ENCODE measurements around the gene MANBA. TPM values are rescaled to one million over a fixed set of nuclear protein-coding genes. Genes with fewer than 3 reads are reported as not detected.

Gene MANBA
- total and polyA plus RNA-seq, 2 of the 13 experiments (the other 11 are each of a cell fraction or from before 2014, with no cell fraction given) = 11.7 to 33.3 TPM

- Histone ChIP-seq H3K4me3 (replicated peaks in 1 of 3; ENCODE audit: insufficient read depth in 1 of 3, low read depth in 2 of 3, low read length in 3 of 3) (no peak overlapping the region), H2AFZ (ENCODE audit: low read length) (no peak overlapping the region), H3K27ac (ENCODE audit: extremely low read length, insufficient read depth, low read length) (no peak overlapping the region), H3K27me3 (ENCODE audit: control insufficient read depth in 1 of 2, insufficient read depth in 2 of 2, low read length in 2 of 2) (no peaks in the 10 kb centered on the region; a peak in 1 of 5 replicates), H3K79me2 (ENCODE audit: insufficient read depth, low read length) (no peaks in the 10 kb centered on the region), H3K4me2 (ENCODE audit: low read depth, low read length) (no peak overlapping the region), H3K9ac (ENCODE audit: insufficient read depth, low read depth, low read length) (no peak overlapping the region), H3K36me3 (replicated peaks in 1 of 2; ENCODE audit: control insufficient read depth in 1 of 2, insufficient read depth in 2 of 2, low read length in 2 of 2) (peaks cover 0 to 6% of the 10 kb centered on the region in 2 experiments; a peak in 1 of 5 replicates), H4K20me1 (ENCODE audit: insufficient read depth, low read length) (no peaks in the 10 kb centered on the region), H3K9me3 (ENCODE audit: low read length) (no peaks in the 10 kb centered on the region), H3K4me1 (ENCODE audit: insufficient read depth, low read length) (no peaks in the 10 kb centered on the region)
- CTCF ChIA-PET (ENCODE audit: low intra/inter-chr PET ratio, low total read pairs) = no interaction called here
- no peak for DNase-seq (ENCODE audit: low spot score)
- no peak for ATAC-seq
- POLR2A ChIA-PET = no interaction called here
- FAIRE-seq = no peak
- intact Hi-C loops (cut with micrococcal nuclease; ENCODE audit: unreplicated experiment) (no loop called here), in situ Hi-C loops (cut with HindIII; ENCODE audit: extremely low pct_ligation_motif_present, low pct_unique_long_range_greater_than_20kb) (no loop called here)
- WGBS (ENCODE audit: low lambda C conversion rate) = 86% methylated on average over 4 of the region's 4 CpGs
- BruUV-seq (replicated peaks) = no TSS peak
- no peak for TF ChIP-seq ZNF883 (CRISPR knock-in tag; IDR thresholded peaks at IDR 0.05; ENCODE audit: not compliant biosample characterization)
- no peak for TF ChIP-seq ZNF503 (CRISPR knock-in tag; IDR thresholded peaks at IDR 0.05)
- no peak for TF ChIP-seq ZNF180 (CRISPR knock-in tag; IDR thresholded peaks at IDR 0.05; ENCODE audit: borderline replicate concordance, low read depth)
- TF ChIP-seq FOSL2 (CRISPR knock-in tag; IDR thresholded peaks at IDR 0.05) = peak; percentile 31; the same call in 1 of the 2 replicates
Measured at GRCh38 chr4:102687373-102687981, 73.3 kb downstream of the MANBA start.

- ATAC-seq (no peak), DNase-seq (ENCODE audit: low spot score) (no peak), FAIRE-seq (no peak)
- no peak overlapping the region for H2AFZ ChIP-seq (ENCODE audit: low read length)
- no peaks in the 10 kb centered on the region for H3K79me2 ChIP-seq (ENCODE audit: insufficient read depth, low read length)
- H3K4me3 ChIP-seq (replicated peaks in 1 of 3; ENCODE audit: insufficient read depth in 1 of 3, low read depth in 2 of 3, low read length in 3 of 3) = no peak overlapping the region
- ChIA-PET CTCF (ENCODE audit: low intra/inter-chr PET ratio, low total read pairs) (no interaction called here), POLR2A (no interaction called here)
- H3K9me3 ChIP-seq (ENCODE audit: low read length) = no peaks in the 10 kb centered on the region
- no TSS peak for BruUV-seq (replicated peaks)
- WGBS (ENCODE audit: low lambda C conversion rate) = 86% methylated on average over 3 of the region's 3 CpGs
- no peaks in the 10 kb centered on the region; a peak in 1 of 5 replicates for H3K27me3 ChIP-seq (ENCODE audit: control insufficient read depth in 1 of 2, insufficient read depth in 2 of 2, low read length in 2 of 2)
- no peak overlapping the region for H3K27ac ChIP-seq (ENCODE audit: extremely low read length, insufficient read depth, low read length)
- no peaks in the 10 kb centered on the region for H3K4me1 ChIP-seq (ENCODE audit: insufficient read depth, low read length)
- H4K20me1 ChIP-seq (ENCODE audit: insufficient read depth, low read length) = no peaks in the 10 kb centered on the region
- no peak overlapping the region for H3K4me2 ChIP-seq (ENCODE audit: low read depth, low read length)
- in situ Hi-C loops (cut with HindIII; ENCODE audit: extremely low pct_ligation_motif_present, low pct_unique_long_range_greater_than_20kb) (no loop called here), intact Hi-C loops (cut with micrococcal nuclease; ENCODE audit: unreplicated experiment) (no loop called here)
- H3K9ac ChIP-seq (ENCODE audit: insufficient read depth, low read depth, low read length) = no peak overlapping the region
- peaks cover 0 to 11% of the 10 kb centered on the region in 2 experiments; a peak in 1 of 5 replicates for H3K36me3 ChIP-seq (replicated peaks in 1 of 2; ENCODE audit: control insufficient read depth in 1 of 2, insufficient read depth in 2 of 2, low read length in 2 of 2)
- TF ChIP-seq CCDC6 (CRISPR knock-in tag; IDR thresholded peaks at IDR 0.05) (no peak), ZNF281 (CRISPR knock-in tag; IDR thresholded peaks at IDR 0.05; ENCODE audit: borderline replicate concordance) (no peak), ZBTB34 (CRISPR knock-in tag; IDR thresholded peaks at IDR 0.05) (no peak), YEATS2 (CRISPR knock-in tag; IDR thresholded peaks at IDR 0.05; ENCODE audit: borderline replicate concordance) (no peak)
Measured at GRCh38 chr4:102685768-102686167, 75.0 kb downstream of the MANBA start.
